ENCODE data around the gene GNAI1.
A peak's percentile ranks its signal among the peaks of the same experiment; 100 is the strongest.

Gene GNAI1

DNA sequence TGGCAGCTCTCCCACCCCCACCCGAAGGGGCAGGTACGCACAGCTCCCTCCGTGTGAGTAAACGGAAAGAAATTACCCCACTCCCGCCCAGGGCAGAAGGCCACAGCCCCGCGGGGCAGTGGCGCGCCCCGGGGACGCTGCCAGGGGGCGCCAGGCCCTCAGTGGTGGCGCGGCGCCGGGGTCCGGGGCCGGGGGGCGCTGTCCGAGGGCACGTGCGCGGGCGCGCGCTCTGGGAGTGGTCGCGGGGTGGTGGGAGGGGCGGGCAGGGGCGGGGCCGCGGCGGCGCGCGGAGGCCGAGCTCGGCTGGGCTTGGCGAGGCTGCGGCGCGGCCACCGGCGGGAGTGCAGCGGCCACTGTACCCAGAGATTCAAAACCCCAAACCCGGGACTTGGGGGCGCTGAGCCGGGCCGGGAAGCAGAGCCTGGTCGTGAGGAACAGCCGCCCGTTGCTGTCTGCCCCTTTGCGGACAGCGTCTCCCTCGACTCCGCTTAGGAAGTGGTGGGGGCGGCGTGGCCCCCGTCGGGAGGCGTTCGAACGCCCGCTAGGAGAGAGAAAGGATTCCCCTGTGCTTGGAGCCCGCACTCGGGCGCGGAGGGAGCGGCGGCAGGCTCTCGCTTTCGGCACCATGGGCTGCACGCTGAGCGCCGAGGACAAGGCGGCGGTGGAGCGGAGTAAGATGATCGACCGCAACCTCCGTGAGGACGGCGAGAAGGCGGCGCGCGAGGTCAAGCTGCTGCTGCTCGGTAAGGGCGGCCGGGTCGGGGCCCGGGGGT lies at the start of gene GNAI1:
TSS of gene GNAI1 (plus strand) at position 296 of the 773 bp plus-strand sequence. CDS start at position 626, 330 bp downstream.
- ChIA-PET CTCF (interaction anchor here (0.6 to 1.2 kb wide), 10 partner anchors 11 to 258 kb away, joined by 3 to 5 read pairs (median 3); no protein-coding TSS in a partner anchor), POLR2A (ENCODE audit: low non-redundant PET) (interaction anchor here (0.6 to 0.7 kb wide), 2 partner anchors 216 to 357 kb away, joined by 3 read pairs; no protein-coding TSS in a partner anchor)
- peak within 1 kb of the TSS; percentile 98 for H3K27ac ChIP-seq
- peak; percentile 86 for DNase-seq (ENCODE audit: low spot score)
- TF ChIP-seq, protein P1, sequence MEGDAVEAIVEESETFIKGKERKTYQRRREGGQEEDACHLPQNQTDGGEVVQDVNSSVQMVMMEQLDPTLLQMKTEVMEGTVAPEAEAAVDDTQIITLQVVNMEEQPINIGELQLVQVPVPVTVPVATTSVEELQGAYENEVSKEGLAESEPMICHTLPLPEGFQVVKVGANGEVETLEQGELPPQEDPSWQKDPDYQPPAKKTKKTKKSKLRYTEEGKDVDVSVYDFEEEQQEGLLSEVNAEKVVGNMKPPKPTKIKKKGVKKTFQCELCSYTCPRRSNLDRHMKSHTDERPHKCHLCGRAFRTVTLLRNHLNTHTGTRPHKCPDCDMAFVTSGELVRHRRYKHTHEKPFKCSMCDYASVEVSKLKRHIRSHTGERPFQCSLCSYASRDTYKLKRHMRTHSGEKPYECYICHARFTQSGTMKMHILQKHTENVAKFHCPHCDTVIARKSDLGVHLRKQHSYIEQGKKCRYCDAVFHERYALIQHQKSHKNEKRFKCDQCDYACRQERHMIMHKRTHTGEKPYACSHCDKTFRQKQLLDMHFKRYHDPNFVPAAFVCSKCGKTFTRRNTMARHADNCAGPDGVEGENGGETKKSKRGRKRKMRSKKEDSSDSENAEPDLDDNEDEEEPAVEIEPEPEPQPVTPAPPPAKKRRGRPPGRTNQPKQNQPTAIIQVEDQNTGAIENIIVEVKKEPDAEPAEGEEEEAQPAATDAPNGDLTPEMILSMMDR (conservative IDR thresholded peaks at IDR 0.05; ENCODE audit: low read depth), result peak; percentile 95

- no peak for DNase-seq (ENCODE audit: low spot score)
- ChIA-PET CTCF (interaction anchor here (0.6 kb wide), 2 partner anchors 269 to 702 kb away, joined by 3 read pairs; no protein-coding TSS in a partner anchor), POLR2A (ENCODE audit: low non-redundant PET) (no interaction called here)
- H3K27ac ChIP-seq, result no peak overlapping the region
- TF ChIP-seq, protein P1 (conservative IDR thresholded peaks at IDR 0.05; ENCODE audit: low read depth), result no peak
Observed at GRCh38 chr7:80087051-80087770, 47.4 kb upstream of the GNAI1 start.

- TF ChIP-seq, protein P1 (conservative IDR thresholded peaks at IDR 0.05; ENCODE audit: low read depth), result no peak
- POLR2A ChIA-PET (ENCODE audit: low non-redundant PET), result no interaction called here
- CTCF ChIA-PET, result interaction anchor here (0.6 to 1.7 kb wide), 3 partner anchors 9 to 701 kb away, joined by 3 to 5 read pairs (median 3); no protein-coding TSS in a partner anchor
- H3K27ac ChIP-seq, result no peak overlapping the region
- no peak for DNase-seq (ENCODE audit: low spot score)
Observed at GRCh38 chr7:80087771-80088170, 46.9 kb upstream of the GNAI1 start.

GRCh38 chr7:80088705-80089104 lies 45.9 kb upstream of the GNAI1 start:
- ChIA-PET CTCF (interaction anchor here (0.7 to 1.7 kb wide), 2 partner anchors 10 to 29 kb away, joined by 5 to 8 read pairs; no protein-coding TSS in a partner anchor), POLR2A (ENCODE audit: low non-redundant PET) (no interaction called here)
- TF ChIP-seq, protein P1 (conservative IDR thresholded peaks at IDR 0.05; ENCODE audit: low read depth), result no peak
- DNase-seq (ENCODE audit: low spot score), result no peak
- no peak overlapping the region for H3K27ac ChIP-seq

DNA sequence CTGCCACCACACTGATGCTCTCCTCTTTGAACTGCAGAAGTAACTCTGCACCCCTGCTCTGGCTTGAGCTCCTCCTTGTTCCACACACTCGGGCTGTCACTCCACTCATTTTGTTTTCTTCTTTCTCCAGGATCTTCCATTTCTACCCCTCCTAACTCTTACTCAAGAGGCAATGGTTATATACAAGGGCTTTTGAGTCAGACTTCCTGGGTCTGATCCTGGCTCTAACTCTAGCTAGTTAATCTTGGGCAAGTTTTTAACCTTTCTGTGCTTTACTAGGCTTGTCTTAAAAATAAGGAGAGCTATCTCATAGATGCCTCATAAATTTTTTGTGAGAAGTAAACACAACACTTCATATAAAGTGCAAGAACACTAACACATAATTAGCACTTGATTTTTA lies 45.3 kb upstream of the GNAI1 start:
- ChIA-PET CTCF (interaction anchor here (0.6 to 1.7 kb wide), 2 partner anchors 11 to 606 kb away, joined by 3 to 5 read pairs; no protein-coding TSS in a partner anchor), POLR2A (ENCODE audit: low non-redundant PET) (no interaction called here)
- DNase-seq (ENCODE audit: low spot score), result no peak
- TF ChIP-seq, protein P1 (conservative IDR thresholded peaks at IDR 0.05; ENCODE audit: low read depth), result no peak
- no peak overlapping the region for H3K27ac ChIP-seq

- ChIA-PET POLR2A (ENCODE audit: low non-redundant PET) (no interaction called here), CTCF (no interaction called here)
- DNase-seq (ENCODE audit: low spot score), result no peak
- TF ChIP-seq, protein P1 (conservative IDR thresholded peaks at IDR 0.05; ENCODE audit: low read depth), result no peak
- H3K27ac ChIP-seq, result no peak overlapping the region
Observed at GRCh38 chr7:80093349-80093748, 41.3 kb upstream of the GNAI1 start.
